ENCODE measurements around the gene PTS.

DNA sequence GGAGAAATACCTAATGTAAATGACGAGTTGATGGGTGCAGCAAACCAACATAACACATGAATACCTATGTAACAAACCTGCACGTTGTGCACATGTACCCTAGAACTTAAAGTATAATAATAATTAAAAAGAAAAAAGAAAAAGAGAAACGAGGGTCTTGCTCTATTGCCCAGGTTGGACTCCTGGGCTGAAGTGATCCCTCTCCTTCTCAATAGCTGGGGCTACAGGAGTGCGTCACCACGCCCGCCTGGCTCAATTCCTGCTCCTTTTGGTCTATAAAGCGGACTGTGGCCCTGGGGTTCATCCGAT is 521 bp upstream of the PTS start:
- TF ChIP-seq GATA2 (CRISPR knock-in tag; IDR thresholded peaks at IDR 0.05) (no peak), EP300 (IDR thresholded peaks at IDR 0.05; ENCODE audit: low read length) (no peak), RBBP5 (IDR thresholded peaks at IDR 0.05; ENCODE audit: borderline replicate concordance, insufficient read depth, low read length, poor library complexity, severe bottlenecking) (no peak), PML (IDR thresholded peaks at IDR 0.05; ENCODE audit: low read length) (no peak), MTA1 (IDR thresholded peaks at IDR 0.05; ENCODE audit: borderline replicate concordance) (no peak), ZSCAN29 (IDR thresholded peaks at IDR 0.05) (no peak), RAD21 (CRISPR knock-in tag; conservative IDR thresholded peaks at IDR 0.05 in 1 of 2, IDR thresholded peaks at IDR 0.05 in 1 of 2) (no peak), ZNF146 (CRISPR knock-in tag; IDR thresholded peaks at IDR 0.05; ENCODE audit: unreplicated experiment) (no peak), CBFB (CRISPR knock-in tag; IDR thresholded peaks at IDR 0.05) (no peak)

Data from K562 (cell line).